ENCODE measurements around the gene IGF2R. TPM values are rescaled to one million over a fixed set of nuclear protein-coding genes. Genes with fewer than 3 reads are reported as not detected.

IGF2R gene
- total RNA-seq, 1 experiment from 2014 or later: 75.3 TPM

- TF ChIP-seq AR (CRISPR knock-in tag; IDR thresholded peaks at IDR 0.05) (no peak), ATF1 (CRISPR knock-in tag; IDR thresholded peaks at IDR 0.05) (no peak)
These were observed 169.3 kb downstream of the IGF2R start (continued) for GRCh38 chr6:160137989-160138835.

DNA sequence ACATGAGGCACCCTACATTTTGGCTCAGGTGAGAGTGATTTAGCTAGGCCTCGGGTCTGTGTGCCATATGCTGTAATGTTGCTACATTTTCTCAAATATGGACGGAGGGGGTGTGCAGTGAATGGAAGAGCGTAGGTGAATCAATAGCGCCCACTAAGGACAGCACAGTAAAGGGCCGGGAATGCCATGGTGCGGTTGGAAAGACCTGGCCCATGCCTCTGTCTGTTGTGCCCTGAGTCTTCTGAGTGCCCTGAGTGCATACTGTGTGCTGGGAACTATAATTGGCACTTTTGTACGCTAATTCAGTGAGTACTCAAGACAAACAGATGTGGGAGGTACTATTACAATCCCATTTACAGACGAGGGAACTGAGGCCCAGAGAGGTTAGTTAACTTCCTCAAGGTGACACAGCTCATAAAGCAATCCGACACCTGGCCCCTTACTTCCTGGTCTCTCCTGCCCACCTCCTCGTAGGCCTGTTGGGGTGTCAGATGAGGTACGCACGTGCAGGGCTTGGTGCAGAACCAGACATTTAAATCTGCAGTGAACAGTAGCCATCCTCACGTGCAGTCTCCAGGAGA, 170.0 kb downstream of the IGF2R start:
- ChIA-PET CTCF (interaction anchor here (0.6 to 2.9 kb wide), 23 partner anchors 11 to 395 kb away, joined by 3 to 27 read pairs (median 5); no protein-coding TSS in a partner anchor), POLR2A (no interaction called here)
- DNase-seq (ENCODE audit: low spot score): no peak
- H3K36me3 Mint-ChIP-seq: no peaks in the 10 kb centered on the region
- TF ChIP-seq ZNF121 (CRISPR knock-in tag; IDR thresholded peaks at IDR 0.05): peak; percentile 56; the same call in 1 of the 2 replicates
- no peak for TF ChIP-seq KAT7 (CRISPR knock-in tag; IDR thresholded peaks at IDR 0.05; ENCODE audit: borderline replicate concordance)
- TF ChIP-seq, protein P1, sequence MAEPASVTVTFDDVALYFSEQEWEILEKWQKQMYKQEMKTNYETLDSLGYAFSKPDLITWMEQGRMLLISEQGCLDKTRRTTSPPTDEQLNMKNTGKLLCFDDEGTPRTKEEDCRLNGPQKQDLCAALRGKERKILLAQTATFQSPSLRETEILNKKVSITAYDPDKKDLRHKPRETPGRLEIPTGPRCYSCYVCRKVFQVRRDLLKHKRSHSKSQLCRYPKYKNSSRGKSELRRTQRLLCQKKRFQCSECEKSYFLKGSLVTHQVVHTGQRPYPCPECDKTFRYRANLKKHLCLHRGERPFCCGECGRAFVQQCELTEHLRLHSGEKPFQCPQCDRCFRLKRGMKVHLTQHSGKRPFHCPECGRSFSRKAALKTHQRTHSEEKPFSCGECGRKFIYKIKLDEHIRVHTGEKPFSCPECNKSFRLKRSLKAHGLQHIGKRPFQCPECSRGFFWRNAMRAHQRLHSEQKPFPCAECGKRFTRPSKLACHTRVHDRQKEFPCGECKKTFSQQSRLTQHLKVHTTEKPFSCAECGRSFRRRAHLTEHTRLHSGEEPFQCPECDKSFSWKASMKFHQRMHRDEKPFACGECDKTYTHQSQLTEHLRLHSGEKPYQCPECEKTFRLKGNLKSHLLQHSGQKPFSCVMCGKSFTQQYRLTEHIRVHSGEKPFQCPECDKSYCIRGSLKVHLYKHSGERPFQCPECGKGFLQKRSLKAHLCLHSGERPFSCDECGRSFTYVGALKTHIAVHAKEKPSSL (CRISPR knock-in tag; conservative IDR thresholded peaks at IDR 0.05): no peak
- peaks cover 6% of the 10 kb centered on the region; the same call in 1 of the 2 replicates for H3K9me3 Mint-ChIP-seq
- peaks cover 19% of the 10 kb centered on the region for H3K27me3 Mint-ChIP-seq (ENCODE audit: low read depth)
- H3K4me3 Mint-ChIP-seq: no peak overlapping the region
- no peak overlapping the region for H3K27ac Mint-ChIP-seq
- ATAC-seq: no peak; the same call in 1 of the 2 replicates
- peaks cover 24% of the 10 kb centered on the region for H3K4me1 Mint-ChIP-seq

GRCh38 chr6:160139420-160139851, 170.6 kb downstream of the IGF2R start:
- Mint-ChIP-seq H3K4me3 (no peak overlapping the region), H3K36me3 (no peaks in the 10 kb centered on the region; the same call in 1 of the 2 replicates), H3K4me1 (peaks cover 24% of the 10 kb centered on the region), H3K27ac (no peak overlapping the region), H3K27me3 (ENCODE audit: low read depth) (peaks cover 16% of the 10 kb centered on the region), H3K9me3 (peaks cover 11% of the 10 kb centered on the region)
- ATAC-seq (no peak), DNase-seq (ENCODE audit: low spot score) (no peak)
- ChIA-PET CTCF (interaction anchor here (2.3 to 2.8 kb wide), 3 partner anchors 11 to 315 kb away, joined by 8 to 22 read pairs (median 18); no protein-coding TSS in a partner anchor), POLR2A (no interaction called here)
- TF ChIP-seq HMGA2 (CRISPR knock-in tag; IDR thresholded peaks at IDR 0.05) (no peak), ZNF317 (CRISPR knock-in tag; IDR thresholded peaks at IDR 0.05; ENCODE audit: borderline replicate concordance, low read depth) (no peak), IRF2 (CRISPR knock-in tag; IDR thresholded peaks at IDR 0.05; ENCODE audit: borderline replicate concordance, low read depth) (no peak), ZNF138 (CRISPR knock-in tag; conservative IDR thresholded peaks at IDR 0.05) (no peak), FOXP1 (CRISPR knock-in tag; IDR thresholded peaks at IDR 0.05; ENCODE audit: borderline replicate concordance) (no peak), RELA (CRISPR knock-in tag; IDR thresholded peaks at IDR 0.05; ENCODE audit: borderline replicate concordance) (no peak), NR3C1 (CRISPR knock-in tag; conservative IDR thresholded peaks at IDR 0.05; ENCODE audit: low read depth) (no peak), PRRX2 (CRISPR knock-in tag; IDR thresholded peaks at IDR 0.05) (no peak), EMX1 (CRISPR knock-in tag; IDR thresholded peaks at IDR 0.05) (no peak), ATF2 (CRISPR knock-in tag; IDR thresholded peaks at IDR 0.05; ENCODE audit: borderline replicate concordance, low read depth) (no peak), CREB1 (CRISPR knock-in tag; IDR thresholded peaks at IDR 0.05) (no peak)
- TF ChIP-seq, protein P2, sequence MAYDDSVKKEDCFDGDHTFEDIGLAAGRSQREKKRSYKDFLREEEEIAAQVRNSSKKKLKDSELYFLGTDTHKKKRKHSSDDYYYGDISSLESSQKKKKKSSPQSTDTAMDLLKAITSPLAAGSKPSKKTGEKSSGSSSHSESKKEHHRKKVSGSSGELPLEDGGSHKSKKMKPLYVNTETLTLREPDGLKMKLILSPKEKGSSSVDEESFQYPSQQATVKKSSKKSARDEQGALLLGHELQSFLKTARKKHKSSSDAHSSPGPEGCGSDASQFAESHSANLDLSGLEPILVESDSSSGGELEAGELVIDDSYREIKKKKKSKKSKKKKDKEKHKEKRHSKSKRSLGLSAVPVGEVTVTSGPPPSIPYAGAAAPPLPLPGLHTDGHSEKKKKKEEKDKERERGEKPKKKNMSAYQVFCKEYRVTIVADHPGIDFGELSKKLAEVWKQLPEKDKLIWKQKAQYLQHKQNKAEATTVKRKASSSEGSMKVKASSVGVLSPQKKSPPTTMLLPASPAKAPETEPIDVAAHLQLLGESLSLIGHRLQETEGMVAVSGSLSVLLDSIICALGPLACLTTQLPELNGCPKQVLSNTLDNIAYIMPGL (CRISPR knock-in tag; IDR thresholded peaks at IDR 0.05): no peak
- TF ChIP-seq, protein P3, sequence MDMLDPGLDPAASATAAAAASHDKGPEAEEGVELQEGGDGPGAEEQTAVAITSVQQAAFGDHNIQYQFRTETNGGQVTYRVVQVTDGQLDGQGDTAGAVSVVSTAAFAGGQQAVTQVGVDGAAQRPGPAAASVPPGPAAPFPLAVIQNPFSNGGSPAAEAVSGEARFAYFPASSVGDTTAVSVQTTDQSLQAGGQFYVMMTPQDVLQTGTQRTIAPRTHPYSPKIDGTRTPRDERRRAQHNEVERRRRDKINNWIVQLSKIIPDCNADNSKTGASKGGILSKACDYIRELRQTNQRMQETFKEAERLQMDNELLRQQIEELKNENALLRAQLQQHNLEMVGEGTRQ (CRISPR knock-in tag; IDR thresholded peaks at IDR 0.05): no peak
